Cardiac fibroblast (primary cell): ENCODE measurements around the gene CREBZF.
"Not testable (repeated sequence)": the region's sequence is repeated elsewhere in the genome, so short reads cannot be mapped to it uniquely, and the experiment has no call there.

Source experiments
- DNase-seq, 2 donors: peaks; one replicate each; pipeline versions ENCODE4 v3.0.0 to v3.0.0-alpha.2; 2010; ENCODE audit warnings: low read depth in 2 of 2
- H3K4me3 ChIP-seq, 2 donors: replicated peaks in 1 of 2; 1 replicate in 1 of 2; 2 replicates in 1 of 2; pipeline ENCODE4 v1.5.1; 2011; ENCODE audit warnings: low read depth in 2 of 2, low read length in 2 of 2, mild to moderate bottlenecking in 2 of 2, moderate library complexity in 1 of 2
- CTCF ChIP-seq: IDR thresholded peaks from one replicate; pipeline ENCODE4 v1.5.1; 2011; ENCODE audit warnings: low read depth, mild to moderate bottlenecking, low read length, inconsistent platforms

CREBZF gene

GRCh38 chr11:85658180-85658579 lies 6.7 kb downstream of the CREBZF start:
- no peak for DNase-seq
- TF ChIP-seq CTCF, result no peak
- no peak overlapping the region for H3K4me3 ChIP-seq

GRCh38 chr11:85656777-85657176 lies 8.2 kb downstream of the CREBZF start:
- no peak for TF ChIP-seq CTCF
- no peak for DNase-seq
- no peak overlapping the region for H3K4me3 ChIP-seq

GRCh38 chr11:85654343-85654742 lies 10.6 kb downstream of the CREBZF start:
- H3K4me3 ChIP-seq, DNase-seq: not testable (repeated sequence)

- no peak overlapping the region for H3K4me3 ChIP-seq
- no peak for DNase-seq
- TF ChIP-seq CTCF, result no peak
Measured at GRCh38 chr11:85652786-85653447, 12.0 kb downstream of the CREBZF start.

GRCh38 chr11:85651118-85651517 lies 13.8 kb downstream of the CREBZF start:
- DNase-seq, result no peak
- no peak for TF ChIP-seq CTCF
- no peak overlapping the region for H3K4me3 ChIP-seq

GRCh38 chr11:85647604-85648299 lies 17.2 kb downstream of the CREBZF start, which contains the start of gene TMEM126A:
Gene TMEM126A, plus strand, starts transcription at chr11:85647967. Its CDS starts 2,289 bp downstream, at chr11:85650256.
- no peak for TF ChIP-seq CTCF
- peak within 1 kb of the TSS; percentile 72 to 76 for H3K4me3 ChIP-seq
- peak; percentile 80 to 87 for DNase-seq

GRCh38 chr11:85647078-85647477 lies 17.9 kb downstream of the CREBZF start:
- no peak for DNase-seq

More at GRCh38 chr11:85647078-85647477, 17.9 kb downstream of the CREBZF start:
- TF ChIP-seq CTCF, result no peak
- H3K4me3 ChIP-seq, result peak overlapping the region; percentile 72 to 76
